ENCODE data around the gene ATP8B4. TPM values are rescaled to one million over a fixed set of nuclear protein-coding genes. Genes with fewer than 3 reads are reported as not detected.

The ATP8B4 gene
- total RNA-seq, 1 experiment from 2014 or later = 0.24 TPM

DNA sequence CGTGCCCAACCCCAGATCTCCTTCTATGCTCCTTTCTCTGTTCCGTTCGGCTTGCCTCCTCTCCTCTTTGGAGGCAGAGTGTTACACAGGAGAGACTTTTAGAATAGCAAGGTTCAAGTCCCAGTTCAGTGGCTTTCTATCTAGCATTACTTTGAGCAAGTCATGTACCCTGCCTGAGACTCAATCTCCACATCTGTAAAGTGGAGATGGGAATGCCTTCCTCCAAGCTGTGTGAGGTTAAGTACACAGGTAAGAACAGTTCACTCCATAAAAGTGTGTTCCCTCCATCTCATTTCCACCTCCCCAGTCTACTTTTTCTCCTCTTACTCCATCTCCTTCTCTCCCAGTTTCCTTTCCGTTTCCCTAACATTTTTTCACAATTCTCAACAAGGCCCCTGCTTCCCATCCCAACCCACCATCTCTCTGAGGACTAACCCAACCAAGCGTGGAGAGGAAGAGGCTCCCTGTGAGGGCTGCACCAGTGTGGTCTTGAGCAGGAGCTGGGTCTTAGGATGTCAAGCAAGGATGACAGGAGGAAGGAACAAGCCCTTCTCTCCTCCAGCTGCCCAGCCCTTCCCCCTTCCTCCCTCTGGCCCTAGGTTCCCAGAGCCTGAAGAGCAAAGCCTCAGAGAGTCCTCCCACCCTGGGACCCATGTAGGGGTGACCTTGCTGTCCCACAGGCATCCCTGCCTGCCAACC lies 6.4 kb downstream of the ATP8B4 start:
- Mint-ChIP-seq H3K4me3 (ENCODE audit: low read depth, unreplicated experiment) (no peak overlapping the region), H3K27ac (ENCODE audit: unreplicated experiment) (no peak overlapping the region), H3K9me3 (ENCODE audit: low read depth, unreplicated experiment) (no peaks in the 10 kb centered on the region), H3K4me1 (ENCODE audit: low read depth, unreplicated experiment) (peaks cover 7% of the 10 kb centered on the region), H3K27me3 (ENCODE audit: unreplicated experiment) (peaks cover 51% of the 10 kb centered on the region), H3K36me3 (ENCODE audit: insufficient read depth, unreplicated experiment) (peaks cover 4% of the 10 kb centered on the region)
- no peak for DNase-seq
- TF ChIP-seq, protein P1, sequence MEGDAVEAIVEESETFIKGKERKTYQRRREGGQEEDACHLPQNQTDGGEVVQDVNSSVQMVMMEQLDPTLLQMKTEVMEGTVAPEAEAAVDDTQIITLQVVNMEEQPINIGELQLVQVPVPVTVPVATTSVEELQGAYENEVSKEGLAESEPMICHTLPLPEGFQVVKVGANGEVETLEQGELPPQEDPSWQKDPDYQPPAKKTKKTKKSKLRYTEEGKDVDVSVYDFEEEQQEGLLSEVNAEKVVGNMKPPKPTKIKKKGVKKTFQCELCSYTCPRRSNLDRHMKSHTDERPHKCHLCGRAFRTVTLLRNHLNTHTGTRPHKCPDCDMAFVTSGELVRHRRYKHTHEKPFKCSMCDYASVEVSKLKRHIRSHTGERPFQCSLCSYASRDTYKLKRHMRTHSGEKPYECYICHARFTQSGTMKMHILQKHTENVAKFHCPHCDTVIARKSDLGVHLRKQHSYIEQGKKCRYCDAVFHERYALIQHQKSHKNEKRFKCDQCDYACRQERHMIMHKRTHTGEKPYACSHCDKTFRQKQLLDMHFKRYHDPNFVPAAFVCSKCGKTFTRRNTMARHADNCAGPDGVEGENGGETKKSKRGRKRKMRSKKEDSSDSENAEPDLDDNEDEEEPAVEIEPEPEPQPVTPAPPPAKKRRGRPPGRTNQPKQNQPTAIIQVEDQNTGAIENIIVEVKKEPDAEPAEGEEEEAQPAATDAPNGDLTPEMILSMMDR (IDR thresholded peaks at IDR 0.05; ENCODE audit: unreplicated experiment) = no peak
- BruUV-seq (replicated peaks) = no TSS peak
- CTCF ChIA-PET = no interaction called here
- intact Hi-C loops (cut with micrococcal nuclease; ENCODE audit: unreplicated experiment) = no loop called here

DNA sequence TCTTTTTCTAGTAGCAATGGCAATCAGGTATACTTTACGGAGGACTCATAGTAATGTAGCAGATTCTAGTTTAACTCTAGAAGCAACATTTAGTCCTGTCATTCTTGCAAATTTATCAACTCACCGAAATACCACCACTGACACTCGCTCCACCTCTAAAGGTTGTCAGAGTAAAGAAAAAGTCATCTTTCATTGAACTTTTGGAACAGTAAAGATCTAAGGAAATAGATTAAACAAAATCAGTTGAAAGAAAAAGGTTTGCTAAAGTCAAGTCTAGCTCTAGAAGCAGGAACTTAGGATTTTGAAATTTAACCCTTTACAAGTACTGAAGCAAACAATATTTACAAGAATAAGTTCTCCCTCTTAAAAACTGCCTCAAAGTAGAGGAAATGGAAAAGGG lies 8.7 kb downstream of the ATP8B4 start:
- peaks cover 50% of the 10 kb centered on the region for H3K27me3 Mint-ChIP-seq (ENCODE audit: unreplicated experiment)
- CTCF ChIA-PET = no interaction called here
- no TSS peak for BruUV-seq (replicated peaks)
- TF ChIP-seq, protein P1 (IDR thresholded peaks at IDR 0.05; ENCODE audit: unreplicated experiment) = no peak
- H3K9me3 Mint-ChIP-seq (ENCODE audit: low read depth, unreplicated experiment) = no peaks in the 10 kb centered on the region
- no peaks in the 10 kb centered on the region for H3K4me1 Mint-ChIP-seq (ENCODE audit: low read depth, unreplicated experiment)
- H3K36me3 Mint-ChIP-seq (ENCODE audit: insufficient read depth, unreplicated experiment) = no peaks in the 10 kb centered on the region
- no peak for DNase-seq
- no peak overlapping the region for H3K4me3 Mint-ChIP-seq (ENCODE audit: low read depth, unreplicated experiment)
- H3K27ac Mint-ChIP-seq (ENCODE audit: unreplicated experiment) = no peak overlapping the region
- intact Hi-C loops (cut with micrococcal nuclease; ENCODE audit: unreplicated experiment) = no loop called here

DNA sequence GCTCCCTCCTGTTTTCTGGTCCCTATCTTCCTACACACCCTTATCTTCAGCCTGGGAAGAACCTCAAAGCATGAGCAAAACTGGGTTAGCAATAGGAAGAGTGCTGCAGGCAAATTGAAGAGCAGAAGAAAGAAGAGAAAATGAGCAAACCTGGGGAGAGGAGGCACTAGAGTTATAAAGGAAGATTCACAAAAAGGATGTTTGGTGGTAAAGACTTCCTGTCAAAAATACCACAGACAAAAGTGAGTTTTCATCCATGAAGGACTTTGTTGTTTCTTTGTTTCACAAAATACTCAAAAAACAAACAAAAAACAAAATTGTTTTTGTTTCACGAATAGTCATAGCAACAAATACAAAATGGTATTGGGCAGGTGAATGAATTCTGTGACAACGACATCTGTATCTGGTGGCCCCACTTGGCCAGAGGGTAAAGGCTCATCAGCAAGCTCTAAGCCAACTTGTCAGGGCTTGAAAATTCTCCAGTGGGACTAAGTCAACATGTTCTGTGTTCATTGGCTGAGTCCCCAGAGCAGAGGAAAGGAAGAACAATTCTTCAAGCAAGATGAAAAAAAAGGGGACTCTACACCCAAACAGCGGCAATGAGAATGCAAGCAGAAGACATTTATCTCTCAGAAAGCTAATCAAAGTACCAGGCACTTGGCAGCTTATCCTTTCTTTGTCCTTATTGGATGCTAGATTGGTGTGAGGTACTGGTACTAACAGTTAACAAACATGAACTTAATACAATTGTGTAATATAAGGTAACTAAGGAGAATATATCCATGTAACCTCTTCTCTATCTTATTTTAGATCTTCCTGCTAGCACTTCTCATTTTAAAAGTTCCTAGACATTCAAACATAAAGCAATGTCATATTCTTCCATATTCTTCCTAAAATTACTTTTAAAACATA lies 9.7 kb downstream of the ATP8B4 start:
- intact Hi-C loops (cut with micrococcal nuclease; ENCODE audit: unreplicated experiment) = no loop called here
- Mint-ChIP-seq H3K9me3 (ENCODE audit: low read depth, unreplicated experiment) (no peaks in the 10 kb centered on the region), H3K4me1 (ENCODE audit: low read depth, unreplicated experiment) (no peaks in the 10 kb centered on the region), H3K27ac (ENCODE audit: unreplicated experiment) (no peak overlapping the region), H3K36me3 (ENCODE audit: insufficient read depth, unreplicated experiment) (no peaks in the 10 kb centered on the region), H3K4me3 (ENCODE audit: low read depth, unreplicated experiment) (no peak overlapping the region), H3K27me3 (ENCODE audit: unreplicated experiment) (peaks cover 44% of the 10 kb centered on the region)
- CTCF ChIA-PET = no interaction called here
- no peak for DNase-seq
- TF ChIP-seq, protein P1 (IDR thresholded peaks at IDR 0.05; ENCODE audit: unreplicated experiment) = no peak
- no TSS peak for BruUV-seq (replicated peaks)

DNA sequence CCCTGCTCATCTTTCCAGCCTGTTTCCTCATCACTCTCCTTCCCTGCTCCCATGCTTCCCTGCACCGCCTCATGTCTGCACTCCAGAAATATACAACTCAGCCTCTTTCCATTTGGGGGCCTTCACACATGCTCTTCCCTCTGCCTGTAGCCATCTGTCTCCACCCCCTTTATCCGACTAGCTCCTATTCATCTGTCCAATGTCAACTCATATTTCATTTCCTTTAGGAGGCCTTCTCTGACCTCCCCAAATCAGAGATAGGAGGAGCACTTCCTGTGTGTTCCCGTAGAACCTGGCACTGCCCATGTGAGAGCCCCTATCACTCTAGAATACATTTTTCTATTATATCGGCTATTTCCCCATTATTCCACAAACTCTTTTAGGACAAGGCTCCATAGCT lies 10.6 kb downstream of the ATP8B4 start:
- Mint-ChIP-seq H3K27ac (ENCODE audit: unreplicated experiment) (no peak overlapping the region), H3K36me3 (ENCODE audit: insufficient read depth, unreplicated experiment) (no peaks in the 10 kb centered on the region), H3K27me3 (ENCODE audit: unreplicated experiment) (peaks cover 47% of the 10 kb centered on the region), H3K4me1 (ENCODE audit: low read depth, unreplicated experiment) (no peaks in the 10 kb centered on the region), H3K9me3 (ENCODE audit: low read depth, unreplicated experiment) (no peaks in the 10 kb centered on the region), H3K4me3 (ENCODE audit: low read depth, unreplicated experiment) (no peak overlapping the region)
- DNase-seq = no peak
- intact Hi-C loops (cut with micrococcal nuclease; ENCODE audit: unreplicated experiment) = no loop called here
- CTCF ChIA-PET = no interaction called here
- no TSS peak for BruUV-seq (replicated peaks)
- TF ChIP-seq, protein P1 (IDR thresholded peaks at IDR 0.05; ENCODE audit: unreplicated experiment) = no peak

Measured in Calu3 (cell line).